Endodermal cell (in vitro differentiated cells): ENCODE data around the gene SSH2. TPM values are rescaled to one million over a fixed set of nuclear protein-coding genes. Genes with fewer than 3 reads are reported as not detected.
A peak's percentile ranks its signal among the peaks of the same experiment; 100 is the strongest.

Experiments
- DNase-seq: peaks from one replicate; pipeline ENCODE4 v3.0.0-alpha.2; 2017
- H3K27ac ChIP-seq: 2 replicates; pipeline ENCODE4 v1.5.1; 2013; ENCODE audit warnings: mild to moderate bottlenecking, low read depth, low read length, moderate library complexity
- H3K27me3 ChIP-seq: 2 replicates; pipeline ENCODE4 v1.6.1; 2013; ENCODE audit warnings: mild to moderate bottlenecking, low read length, moderate library complexity; ENCODE audit not compliant: insufficient read depth, control insufficient read depth, poor library complexity, severe bottlenecking
- H3K36me3 ChIP-seq: 2 replicates; pipeline ENCODE4 v1.7.0; 2013; ENCODE audit warnings: mild to moderate bottlenecking, low read length, moderate library complexity; ENCODE audit not compliant: control insufficient read depth, insufficient read depth
- H3K4me1 ChIP-seq: one replicate; pipeline ENCODE4 v1.7.0; 2013; ENCODE audit warnings: low read length; ENCODE audit not compliant: control insufficient read depth, insufficient read depth
- H3K4me3 ChIP-seq: 2 replicates; pipeline ENCODE4 v1.5.1; 2013; ENCODE audit warnings: mild to moderate bottlenecking, low read length, moderate library complexity
- H3K9ac ChIP-seq: 2 replicates; pipeline ENCODE4 v1.6.1; 2013; ENCODE audit warnings: mild to moderate bottlenecking, low read length, moderate library complexity; ENCODE audit not compliant: poor library complexity, severe bottlenecking; ENCODE audit errors: extremely low read depth
- H3K9me3 ChIP-seq: 2 replicates; pipeline ENCODE4 v1.6.1; 2013; ENCODE audit warnings: mild to moderate bottlenecking, low read length, moderate library complexity; ENCODE audit not compliant: control insufficient read depth
- H3K27ac Mint-ChIP-seq: 2 replicates; pipeline ENCODE4 v1.8.0; 2020; ENCODE audit warnings: mixed read lengths
- H3K27me3 Mint-ChIP-seq: 2 replicates; pipeline ENCODE4 v1.8.0; 2021; ENCODE audit warnings: mild to moderate bottlenecking, mixed read lengths; ENCODE audit not compliant: insufficient read depth
- H3K36me3 Mint-ChIP-seq: 2 replicates; pipeline ENCODE4 v1.8.0; 2020; ENCODE audit warnings: low read depth, mixed read lengths
- H3K4me1 Mint-ChIP-seq: 2 replicates; pipeline ENCODE4 v1.8.0; 2020; ENCODE audit warnings: mixed read lengths
- H3K4me3 Mint-ChIP-seq: 2 replicates; pipeline ENCODE4 v1.8.0; 2020; ENCODE audit warnings: mild to moderate bottlenecking, moderate library complexity, mixed read lengths
- H3K9me3 Mint-ChIP-seq: 2 replicates; pipeline ENCODE4 v1.8.0; 2020; ENCODE audit warnings: mild to moderate bottlenecking, mixed read lengths
- WGBS, 2 experiments: methylation state at CpG; one replicate each; pipeline versions ENCODE4 v1.1.5 to v1.1.7; 2013; ENCODE audit warnings: missing lambda C conversion rate in 2 of 2, mixed read lengths in 1 of 2; ENCODE audit not compliant: insufficient coverage in 1 of 2, insufficient read length in 1 of 2; 5-methylcytosine and 5-hydroxymethylcytosine counted together
- total RNA-seq, 2 donors: library from RNA; stranded (reverse); fragmentation: NEBNext Ultra II Directional in 1 of 2; extraction: Animal tissue kit (Norgen Biotek cat#: 25700) in 1 of 2; gene quantifications; 2 replicates in 1 of 2; 3 replicates in 1 of 2; pipeline ENCODE4 v1.2.1, GENCODE V29; 2021
- TF ChIP-seq, protein P1 (sequence below): fragments of 200-600 bp; sonication (generic); conservative IDR thresholded peaks from 2 replicates; pipeline ENCODE4 v1.5.0; 2021; ENCODE audit warnings: antibody characterized with exemption, mild to moderate bottlenecking

SSH2 gene
- total RNA-seq, 2 donors from 2014 or later: 11.3 to 13.5 TPM

DNA sequence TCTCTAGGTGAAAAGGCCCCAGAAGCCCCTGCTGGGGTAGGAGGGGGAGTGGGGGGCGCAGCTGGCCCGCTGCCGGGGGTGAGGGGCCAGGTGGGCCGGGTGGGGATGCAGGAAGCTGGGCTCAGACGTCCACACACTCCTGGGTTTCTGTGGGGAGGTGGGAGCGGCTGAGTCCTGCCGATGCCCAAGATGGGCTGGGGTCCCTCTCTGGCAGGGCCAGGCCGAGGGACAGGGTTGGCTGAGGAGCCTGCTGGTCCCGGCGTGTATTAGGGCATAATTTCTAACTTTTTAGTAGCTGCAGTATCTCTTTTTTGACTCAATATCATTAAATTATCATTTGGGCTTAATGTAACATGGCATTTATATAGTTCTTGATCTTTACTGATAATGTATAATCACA, 185.9 kb downstream of the SSH2 start:
- 92 to 100% methylated on average over 2 to 10 of the region's 10 CpGs for WGBS, 2 experiments
- no peaks in the 10 kb centered on the region for H3K36me3 ChIP-seq
- no peak overlapping the region for H3K4me3 ChIP-seq
- peaks cover 13% of the 10 kb centered on the region for H3K4me1 Mint-ChIP-seq
- H3K9me3 ChIP-seq: no peaks in the 10 kb centered on the region
- H3K4me3 Mint-ChIP-seq: no peak overlapping the region
- H3K4me1 ChIP-seq: peaks cover 3% of the 10 kb centered on the region
- no peak for DNase-seq
- no peaks in the 10 kb centered on the region for H3K9me3 Mint-ChIP-seq
- H3K9ac ChIP-seq: no peak overlapping the region
- H3K27me3 Mint-ChIP-seq: no peaks in the 10 kb centered on the region
- no peaks in the 10 kb centered on the region for H3K27me3 ChIP-seq
- H3K27ac ChIP-seq: no peak overlapping the region
- H3K36me3 Mint-ChIP-seq: no peaks in the 10 kb centered on the region
- TF ChIP-seq, protein P1, sequence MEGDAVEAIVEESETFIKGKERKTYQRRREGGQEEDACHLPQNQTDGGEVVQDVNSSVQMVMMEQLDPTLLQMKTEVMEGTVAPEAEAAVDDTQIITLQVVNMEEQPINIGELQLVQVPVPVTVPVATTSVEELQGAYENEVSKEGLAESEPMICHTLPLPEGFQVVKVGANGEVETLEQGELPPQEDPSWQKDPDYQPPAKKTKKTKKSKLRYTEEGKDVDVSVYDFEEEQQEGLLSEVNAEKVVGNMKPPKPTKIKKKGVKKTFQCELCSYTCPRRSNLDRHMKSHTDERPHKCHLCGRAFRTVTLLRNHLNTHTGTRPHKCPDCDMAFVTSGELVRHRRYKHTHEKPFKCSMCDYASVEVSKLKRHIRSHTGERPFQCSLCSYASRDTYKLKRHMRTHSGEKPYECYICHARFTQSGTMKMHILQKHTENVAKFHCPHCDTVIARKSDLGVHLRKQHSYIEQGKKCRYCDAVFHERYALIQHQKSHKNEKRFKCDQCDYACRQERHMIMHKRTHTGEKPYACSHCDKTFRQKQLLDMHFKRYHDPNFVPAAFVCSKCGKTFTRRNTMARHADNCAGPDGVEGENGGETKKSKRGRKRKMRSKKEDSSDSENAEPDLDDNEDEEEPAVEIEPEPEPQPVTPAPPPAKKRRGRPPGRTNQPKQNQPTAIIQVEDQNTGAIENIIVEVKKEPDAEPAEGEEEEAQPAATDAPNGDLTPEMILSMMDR: no peak
- H3K27ac Mint-ChIP-seq: no peak overlapping the region

DNA sequence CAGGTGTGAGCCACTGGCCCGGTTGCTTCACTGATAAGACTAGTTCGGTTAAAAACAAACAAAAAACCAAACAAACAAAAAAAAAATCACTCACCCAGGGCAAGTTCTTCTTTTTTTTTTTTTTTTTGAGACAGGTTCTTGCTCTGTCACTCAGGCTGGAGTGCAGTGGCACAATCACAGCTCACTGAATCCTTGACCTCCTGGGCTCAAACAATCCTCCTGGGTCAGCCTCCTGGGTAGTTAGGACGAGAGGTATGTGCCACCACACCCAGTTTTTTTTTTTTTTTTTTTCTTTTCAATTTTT, 187.9 kb downstream of the SSH2 start:
- peaks cover 13% of the 10 kb centered on the region for H3K4me1 Mint-ChIP-seq
- no peak overlapping the region for H3K27ac ChIP-seq
- H3K4me3 Mint-ChIP-seq: no peak overlapping the region
- no peaks in the 10 kb centered on the region for H3K27me3 ChIP-seq
- H3K27me3 Mint-ChIP-seq: no peaks in the 10 kb centered on the region
- H3K27ac Mint-ChIP-seq: peak overlapping the region; percentile 58
- no peaks in the 10 kb centered on the region for H3K9me3 ChIP-seq
- H3K36me3 ChIP-seq: no peaks in the 10 kb centered on the region
- H3K9ac ChIP-seq: no peak overlapping the region
- TF ChIP-seq, protein P1: no peak
- WGBS, 2 experiments: 80 to 88% methylated on average over 1 to 2 of the region's 3 CpGs
- H3K4me1 ChIP-seq: peaks cover 3% of the 10 kb centered on the region
- no peaks in the 10 kb centered on the region for H3K9me3 Mint-ChIP-seq
- DNase-seq: no peak
- no peak overlapping the region for H3K4me3 ChIP-seq
- H3K36me3 Mint-ChIP-seq: no peaks in the 10 kb centered on the region

DNA sequence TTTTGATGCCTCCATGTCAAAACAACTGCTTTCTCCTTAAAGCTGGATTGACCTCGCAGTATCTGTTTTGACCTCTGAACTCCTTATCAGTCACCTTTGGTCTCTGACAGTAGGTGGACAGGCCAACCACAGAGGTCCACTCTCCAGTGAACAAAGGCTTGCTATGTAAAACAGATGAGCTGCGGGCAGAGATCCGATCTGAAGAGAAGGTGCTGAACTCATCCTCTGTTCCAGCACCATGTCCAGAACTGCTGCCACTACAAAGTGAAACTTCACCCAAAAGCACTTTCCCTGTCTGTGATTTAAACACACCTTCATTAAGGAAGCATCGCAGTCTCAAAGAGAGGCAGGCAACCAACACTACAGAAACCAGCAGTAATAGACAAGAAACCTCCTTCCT, 190.0 kb downstream of the SSH2 start:
- no peak overlapping the region for H3K27ac ChIP-seq

More for the DNA sequence above, 190.0 kb downstream of the SSH2 start:
- H3K9me3 Mint-ChIP-seq: no peaks in the 10 kb centered on the region
- no peaks in the 10 kb centered on the region for H3K36me3 Mint-ChIP-seq
- WGBS, 2 experiments: 61 to 76% methylated on average over 4 of the region's 4 CpGs
- peaks cover 13% of the 10 kb centered on the region for H3K4me1 Mint-ChIP-seq
- H3K4me1 ChIP-seq: peaks cover 3% of the 10 kb centered on the region
- no peaks in the 10 kb centered on the region for H3K27me3 Mint-ChIP-seq
- DNase-seq: no peak
- TF ChIP-seq, protein P1: no peak
- H3K36me3 ChIP-seq: no peaks in the 10 kb centered on the region
- H3K27me3 ChIP-seq: no peaks in the 10 kb centered on the region
- H3K27ac Mint-ChIP-seq: no peak overlapping the region
- no peaks in the 10 kb centered on the region for H3K9me3 ChIP-seq
- no peak overlapping the region for H3K4me3 Mint-ChIP-seq
- H3K4me3 ChIP-seq: no peak overlapping the region
- no peak overlapping the region for H3K9ac ChIP-seq
